HCT116 (cell line): Measurements from ENCODE around the gene PRRC2A. TPM values are rescaled to one million over a fixed set of nuclear protein-coding genes. Genes with fewer than 3 reads are reported as not detected.

Experiments
- ATAC-seq: fragments of 200-7000 bp; cut with Tn5 transposase; 2 replicates; pipeline ENCODE4 v1.9.1; 2020; ENCODE audit warnings: mild to moderate bottlenecking, moderate library complexity
- BruUV-seq: library from RNA; stranded (reverse); fragments of 400-500 nt; replicated peaks from 2 replicates; lab custom pipeline; 2021; lab: Mats Ljungman, UMichigan
- CTCF ChIA-PET: fragments of 300-600 bp; sonication (Branson Sonifier 250); formaldehyde crosslinking; loops from one replicate; lab custom pipeline; 2021; ENCODE audit warnings: antibody characterized with exemption; lab: Charles Lee
- POLR2A ChIA-PET: fragments of 300-600, 350-600 bp; sonication (Branson Sonifier 250); formaldehyde crosslinking; loops from one replicate; lab custom pipeline; 2021; ENCODE audit warnings: antibody characterized with exemption; lab: Charles Lee
- RAD21 ChIA-PET, 2 experiments: fragments of 300-600 bp; sonication (Branson Sonifier 250); formaldehyde crosslinking; loops; one replicate each; lab custom pipeline; 2023; ENCODE audit warnings: low total read pairs in 2 of 2; ENCODE audit not compliant: uncharacterized antibody in 2 of 2, unreplicated experiment in 2 of 2, low non-redundant PET in 1 of 2; lab: Charles Lee
- DNase-seq: peaks from one replicate; pipeline ENCODE4 v3.0.0-alpha.2; 2010; ENCODE audit warnings: low read depth, low spot score
- H2AFZ ChIP-seq: fragments of 200-600 bp; shearing (Covaris generic), sonication (generic); 2 replicates; pipeline ENCODE4 v1.6.1; 2017; ENCODE audit warnings: low read depth, mixed run types, mixed read lengths, antibody characterized with exemption, low read length; ENCODE audit not compliant: poor library complexity, severe bottlenecking
- H3K27ac ChIP-seq: 2 replicates; pipeline ENCODE4 v1.5.1; 2012; ENCODE audit warnings: low read depth, low read length
- H3K27me3 ChIP-seq: fragments of 200-600 bp; sonication (generic); 2 replicates; pipeline ENCODE4 v1.6.1; 2016; ENCODE audit warnings: mixed run types, low read length, mixed read lengths; ENCODE audit not compliant: insufficient read depth
- H3K36me3 ChIP-seq, 2 experiments: fragments of 200-500 bp in 1 of 2; fragments of 200-600 bp in 1 of 2; sonication (Bioruptor generic) in 1 of 2; sonication (generic) in 1 of 2; 2 replicates each; pipeline versions ENCODE4 v1.5.1 to v1.6.1; 2014 to 2016; ENCODE audit warnings: low read length in 2 of 2, inconsistent platforms in 1 of 2, mixed read lengths in 1 of 2, mixed run types in 1 of 2; ENCODE audit not compliant: insufficient read depth in 2 of 2, control insufficient read depth in 1 of 2
- H3K4me1 ChIP-seq, 2 experiments: fragments of 200-600 bp in 1 of 2; sonication (generic) in 1 of 2; 2 replicates each; pipeline versions ENCODE4 v1.5.1 to v1.6.1; 2012 to 2017; ENCODE audit warnings: low read length in 2 of 2, inconsistent platforms in 1 of 2, mild to moderate bottlenecking in 1 of 2, mixed read lengths in 1 of 2, mixed run types in 1 of 2, moderate library complexity in 1 of 2; ENCODE audit not compliant: insufficient read depth in 2 of 2, control insufficient read depth in 1 of 2
- H3K4me2 ChIP-seq: fragments of 200-600 bp; sonication (generic); 2 replicates; pipeline ENCODE4 v1.6.1; 2017; ENCODE audit warnings: mixed run types, low read length, mixed read lengths
- H3K4me3 ChIP-seq, 2 experiments: fragments of 200-600 bp in 1 of 2; sonication (generic) in 1 of 2; replicated peaks in 1 of 2; 2 replicates each; pipeline ENCODE4 v1.5.1; 2011 to 2016; ENCODE audit warnings: low read length in 2 of 2, control low read depth in 1 of 2, low read depth in 1 of 2, mild to moderate bottlenecking in 1 of 2, mixed read lengths in 1 of 2, mixed run types in 1 of 2
- H3K79me2 ChIP-seq: fragments of 200-600 bp; sonication (generic); 2 replicates; pipeline ENCODE4 v1.6.1; 2017; ENCODE audit warnings: mild to moderate bottlenecking, mixed run types, low read length, moderate library complexity, mixed read lengths; ENCODE audit not compliant: insufficient read depth
- H3K9ac ChIP-seq: fragments of 200-600 bp; sonication (generic); 2 replicates; pipeline ENCODE4 v1.6.1; 2016; ENCODE audit warnings: low read length, mixed read lengths
- H3K9me2 ChIP-seq: fragments of 200-600 bp; sonication (generic), shearing (Covaris generic); 2 replicates; pipeline ENCODE4 v1.6.1; 2017; ENCODE audit warnings: mixed run types, mild to moderate bottlenecking, moderate library complexity; ENCODE audit not compliant: insufficient read depth
- H3K9me3 ChIP-seq, 2 experiments: fragments of 200-500 bp in 1 of 2; fragments of 200-600 bp in 1 of 2; sonication (Bioruptor generic) in 1 of 2; sonication (generic) in 1 of 2; 2 replicates each; pipeline ENCODE4 v1.6.1; 2014 to 2017; ENCODE audit warnings: low read length in 2 of 2, mixed read lengths in 2 of 2, inconsistent platforms in 1 of 2, low read depth in 1 of 2, mild to moderate bottlenecking in 1 of 2, mixed run types in 1 of 2, moderate library complexity in 1 of 2; ENCODE audit not compliant: control insufficient read depth in 1 of 2, insufficient read depth in 1 of 2
- H4K20me1 ChIP-seq: fragments of 200-600 bp; sonication (generic), shearing (Covaris generic); 2 replicates; pipeline ENCODE4 v1.6.1; 2017; ENCODE audit warnings: mixed run types, mild to moderate bottlenecking, moderate library complexity; ENCODE audit not compliant: insufficient read depth
- CBX3 ChIP-seq: IDR thresholded peaks from 2 replicates; pipeline ENCODE4 v1.6.1; 2012; ENCODE audit warnings: low read depth
- EZH2 ChIP-seq: fragments of 200-600 bp; sonication (generic); IDR thresholded peaks from 2 replicates; pipeline ENCODE4 v1.6.1; 2017; ENCODE audit warnings: antibody characterized with exemption, mixed run types
- POLR2A ChIP-seq: IDR thresholded peaks from 2 replicates; pipeline ENCODE4 v1.7.0; 2011; ENCODE audit warnings: borderline replicate concordance; ENCODE audit not compliant: insufficient read depth, insufficient read length; ENCODE audit errors: extremely low read depth
- SIN3A ChIP-seq: IDR thresholded peaks from 2 replicates; pipeline ENCODE4 v1.6.1; 2012; ENCODE audit warnings: low read depth
- intact Hi-C: fragments of 100-400 bp; cut with micrococcal nuclease; formaldehyde crosslinking; loops from 2 replicates; pipeline ENCODE4 v1.10.0; 2022
- total RNA-seq: library from RNA; stranded (reverse); gene quantifications from one replicate; pipeline ENCODE4 v1.2.1, GENCODE V29; 2021; ENCODE audit not compliant: unreplicated experiment

PRRC2A gene
- total RNA-seq, 1 experiment from 2014 or later, result 250 TPM

GRCh38 chr6:31610968-31611367 lies 9.5 kb upstream of the PRRC2A start:
- Histone ChIP-seq H3K4me3 (no peak overlapping the region), H3K9me3 (no peaks in the 10 kb centered on the region), H3K9ac (no peak overlapping the region), H4K20me1 (no peaks in the 10 kb centered on the region), H3K4me1 (no peaks in the 10 kb centered on the region), H3K27me3 (no peaks in the 10 kb centered on the region), H2AFZ (no peak overlapping the region), H3K27ac (no peak overlapping the region), H3K9me2 (no peaks in the 10 kb centered on the region), H3K36me3 (no peaks in the 10 kb centered on the region), H3K4me2 (no peak overlapping the region), H3K79me2 (no peaks in the 10 kb centered on the region)
- no peak for TF ChIP-seq POLR2A
- ChIA-PET CTCF (interaction anchor here (1.1 kb wide), 1 partner anchor 12 kb away, joined by 6 read pairs; no protein-coding TSS in a partner anchor), RAD21 (no interaction called here), POLR2A (no interaction called here)
- intact Hi-C loops, result no loop called here
- DNase-seq (no peak), ATAC-seq (no peak)
- no TSS peak for BruUV-seq

GRCh38 chr6:31614075-31614619 lies 6.4 kb upstream of the PRRC2A start:
- DNase-seq (no peak), ATAC-seq (no peak)
- Histone ChIP-seq H3K27ac (no peak overlapping the region), H3K27me3 (no peaks in the 10 kb centered on the region), H3K9me2 (no peaks in the 10 kb centered on the region), H3K4me1 (peaks cover 0 to under 1% of the 10 kb centered on the region in 2 experiments; a peak in 2 of 4 replicates), H3K9ac (no peak overlapping the region), H4K20me1 (no peaks in the 10 kb centered on the region), H3K4me2 (no peak overlapping the region), H3K4me3 (no peak overlapping the region), H3K79me2 (no peaks in the 10 kb centered on the region), H3K36me3 (no peaks in the 10 kb centered on the region), H3K9me3 (no peaks in the 10 kb centered on the region), H2AFZ (no peak overlapping the region)
- TF ChIP-seq SIN3A, result no peak
- no peak for TF ChIP-seq CBX3
- no peak for TF ChIP-seq EZH2
- ChIA-PET RAD21 (no interaction called here), CTCF (no interaction called here), POLR2A (no interaction called here)
- no TSS peak for BruUV-seq
- intact Hi-C loops, result no loop called here
